ENCODE measurements around the gene FOXP1.

DNA sequence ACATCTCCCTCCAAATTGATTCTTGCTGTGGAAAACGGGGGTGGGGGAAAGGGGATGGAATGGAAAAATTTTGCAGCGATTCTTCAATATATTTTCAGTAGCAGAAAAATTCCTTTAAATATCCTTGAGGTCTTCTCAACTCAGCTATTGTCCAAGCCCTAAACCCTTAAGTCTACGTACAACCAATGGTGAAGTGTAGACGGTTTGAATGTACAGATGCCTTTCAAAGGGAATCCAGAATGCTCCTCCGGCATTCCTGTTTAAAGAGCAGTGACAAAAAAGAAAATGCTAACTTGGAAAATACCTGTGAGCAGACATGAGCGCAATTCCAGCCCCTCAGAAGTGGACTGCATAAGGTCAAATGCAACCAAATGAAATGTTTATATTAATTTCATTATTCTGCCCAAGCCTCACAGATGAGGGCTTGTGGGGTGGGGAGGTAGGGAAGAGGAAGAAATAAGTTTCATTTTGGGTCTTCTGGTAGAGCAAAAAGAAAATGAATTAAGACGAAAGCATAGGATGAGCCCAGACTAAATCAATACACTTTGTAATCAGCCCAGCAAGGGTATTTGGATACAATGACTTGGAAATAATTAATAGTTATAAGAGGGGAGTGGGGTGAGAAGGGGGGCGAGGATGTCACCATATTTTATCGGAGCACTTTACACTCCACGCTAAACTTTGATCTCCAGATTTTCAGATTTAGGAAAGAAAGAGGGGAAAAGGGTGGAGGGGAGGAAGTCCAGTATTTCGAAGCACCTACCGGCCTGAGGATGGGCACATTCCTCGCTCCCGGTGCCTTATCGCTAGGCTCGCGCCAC lies 2.7 kb downstream of the FOXP1 start:
- TF ChIP-seq, protein P1, sequence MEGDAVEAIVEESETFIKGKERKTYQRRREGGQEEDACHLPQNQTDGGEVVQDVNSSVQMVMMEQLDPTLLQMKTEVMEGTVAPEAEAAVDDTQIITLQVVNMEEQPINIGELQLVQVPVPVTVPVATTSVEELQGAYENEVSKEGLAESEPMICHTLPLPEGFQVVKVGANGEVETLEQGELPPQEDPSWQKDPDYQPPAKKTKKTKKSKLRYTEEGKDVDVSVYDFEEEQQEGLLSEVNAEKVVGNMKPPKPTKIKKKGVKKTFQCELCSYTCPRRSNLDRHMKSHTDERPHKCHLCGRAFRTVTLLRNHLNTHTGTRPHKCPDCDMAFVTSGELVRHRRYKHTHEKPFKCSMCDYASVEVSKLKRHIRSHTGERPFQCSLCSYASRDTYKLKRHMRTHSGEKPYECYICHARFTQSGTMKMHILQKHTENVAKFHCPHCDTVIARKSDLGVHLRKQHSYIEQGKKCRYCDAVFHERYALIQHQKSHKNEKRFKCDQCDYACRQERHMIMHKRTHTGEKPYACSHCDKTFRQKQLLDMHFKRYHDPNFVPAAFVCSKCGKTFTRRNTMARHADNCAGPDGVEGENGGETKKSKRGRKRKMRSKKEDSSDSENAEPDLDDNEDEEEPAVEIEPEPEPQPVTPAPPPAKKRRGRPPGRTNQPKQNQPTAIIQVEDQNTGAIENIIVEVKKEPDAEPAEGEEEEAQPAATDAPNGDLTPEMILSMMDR (IDR thresholded peaks at IDR 0.05; ENCODE audit: insufficient read depth, low read length, poor library complexity, severe bottlenecking): no peak
- TF ChIP-seq EZH2phosphoT487 (conservative IDR thresholded peaks at IDR 0.05; ENCODE audit: low read length): no peak

All from SU-DHL-6 (cell line).